Uterus (tissue), 2 donors: Measurements from ENCODE around the gene EMILIN2.

Experiments
- POLR2A ChIP-seq, 2 donors: fragments of 450-650 bp; IDR thresholded peaks; one replicate each; pipeline ENCODE4 v1.6.1; 2016; ENCODE audit warnings: antibody characterized with exemption in 2 of 2, mild to moderate bottlenecking in 1 of 2, moderate library complexity in 1 of 2
- TF ChIP-seq, protein P1 (sequence below), 4 experiments: fragments of 200-600 bp in 2 of 4; fragments of 450-650 bp in 2 of 4; sonication (generic) in 2 of 4; IDR thresholded peaks; one replicate each; pipeline ENCODE4 v1.5.1; 2016 to 2019; ENCODE audit warnings: antibody characterized with exemption in 4 of 4, mild to moderate bottlenecking in 2 of 4, moderate library complexity in 1 of 4

DNA sequence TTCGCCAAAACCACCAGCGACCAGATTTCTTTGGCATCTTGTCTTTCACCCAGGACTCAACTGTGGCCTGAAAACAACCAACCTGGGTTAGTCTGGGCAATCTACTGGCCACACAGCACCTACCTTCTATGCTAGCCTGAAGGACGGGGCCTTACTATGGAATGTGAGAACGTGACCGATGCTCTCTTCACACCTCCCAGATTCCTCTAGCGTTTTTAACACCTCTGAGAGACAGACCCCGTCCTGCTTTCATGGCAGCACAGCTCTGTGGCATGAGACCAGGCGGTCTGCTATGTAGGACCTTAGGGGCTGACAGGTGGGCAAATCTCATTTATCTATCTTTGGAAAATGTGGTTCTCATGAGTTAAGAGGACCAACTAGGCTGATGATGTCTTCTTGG is 80.9 kb downstream of the EMILIN2 start:
- no peak for TF ChIP-seq POLR2A (IDR thresholded peaks at IDR 0.05)
- TF ChIP-seq, protein P1, sequence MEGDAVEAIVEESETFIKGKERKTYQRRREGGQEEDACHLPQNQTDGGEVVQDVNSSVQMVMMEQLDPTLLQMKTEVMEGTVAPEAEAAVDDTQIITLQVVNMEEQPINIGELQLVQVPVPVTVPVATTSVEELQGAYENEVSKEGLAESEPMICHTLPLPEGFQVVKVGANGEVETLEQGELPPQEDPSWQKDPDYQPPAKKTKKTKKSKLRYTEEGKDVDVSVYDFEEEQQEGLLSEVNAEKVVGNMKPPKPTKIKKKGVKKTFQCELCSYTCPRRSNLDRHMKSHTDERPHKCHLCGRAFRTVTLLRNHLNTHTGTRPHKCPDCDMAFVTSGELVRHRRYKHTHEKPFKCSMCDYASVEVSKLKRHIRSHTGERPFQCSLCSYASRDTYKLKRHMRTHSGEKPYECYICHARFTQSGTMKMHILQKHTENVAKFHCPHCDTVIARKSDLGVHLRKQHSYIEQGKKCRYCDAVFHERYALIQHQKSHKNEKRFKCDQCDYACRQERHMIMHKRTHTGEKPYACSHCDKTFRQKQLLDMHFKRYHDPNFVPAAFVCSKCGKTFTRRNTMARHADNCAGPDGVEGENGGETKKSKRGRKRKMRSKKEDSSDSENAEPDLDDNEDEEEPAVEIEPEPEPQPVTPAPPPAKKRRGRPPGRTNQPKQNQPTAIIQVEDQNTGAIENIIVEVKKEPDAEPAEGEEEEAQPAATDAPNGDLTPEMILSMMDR (IDR thresholded peaks at IDR 0.05): no peak
